Heart right ventricle (tissue), 16 donors: ENCODE measurements around the gene TRMT1. TPM values are rescaled to one million over a fixed set of nuclear protein-coding genes. Genes with fewer than 3 reads are reported as not detected.

Source experiments
- ATAC-seq, 8 donors: fragments of 200-7000 bp; cut with Tn5 transposase; one replicate each; pipeline ENCODE4 v1.9.1; 2020; ENCODE audit warnings: mild to moderate bottlenecking in 8 of 8, moderate library complexity in 8 of 8, moderate number of reproducible peaks in 1 of 8
- DNase-seq, 2 donors: peaks; one replicate each; pipeline ENCODE4 v3.0.0-alpha.2; 2020
- H3K27ac ChIP-seq, 10 donors: fragments of 200-600 bp; sonication (generic) in 2 of 10; one replicate each; pipeline versions ENCODE4 v1.5.0 to v1.8.0; 2020 to 2022; ENCODE audit warnings: mild to moderate bottlenecking in 3 of 10
- H3K27me3 ChIP-seq, 7 donors: fragments of 200-600 bp; one replicate each; pipeline ENCODE4 v1.8.0; 2021 to 2022; ENCODE audit warnings: mild to moderate bottlenecking in 2 of 7
- H3K36me3 ChIP-seq, 9 donors: fragments of 200-600 bp; sonication (generic) in 1 of 9; one replicate each; pipeline versions ENCODE4 v1.5.0 to v1.8.0; 2020 to 2022; ENCODE audit warnings: mild to moderate bottlenecking in 2 of 9
- H3K4me1 ChIP-seq, 9 donors: fragments of 200-600 bp; sonication (generic) in 1 of 9; one replicate each; pipeline versions ENCODE4 v1.5.0 to v1.8.0; 2020 to 2022; ENCODE audit warnings: mild to moderate bottlenecking in 4 of 9
- H3K4me3 ChIP-seq, 10 donors: fragments of 200-600 bp; sonication (generic) in 2 of 10; one replicate each; pipeline versions ENCODE4 v1.5.0 to v1.8.0; 2020 to 2022; ENCODE audit warnings: mild to moderate bottlenecking in 7 of 10, moderate library complexity in 2 of 10
- H3K9me3 ChIP-seq, 11 donors: fragments of 200-600 bp in 10 of 11; sonication (generic) in 2 of 11; one replicate each; pipeline versions ENCODE4 v1.5.0 to v1.8.0; 2013 to 2022; ENCODE audit warnings: mild to moderate bottlenecking in 2 of 11, control low read depth in 1 of 11, moderate library complexity in 1 of 11
- WGBS, 2 donors: extraction: QIAGEN DNeasy Blood & Tissue Kit; methylation state at CpG; one replicate each; pipeline ENCODE4 v1.1.7; 2013; ENCODE audit warnings: inconsistent platforms in 1 of 2; 5-methylcytosine and 5-hydroxymethylcytosine counted together
- intact Hi-C, 10 donors: fragments of 100-400 bp; cut with DNase I; formaldehyde crosslinking; loops; one replicate each; pipeline versions ENCODE4 v1.11.1 to v1.14.2; 2022
- polyA plus RNA-seq, 2 donors: library from polyadenylated mRNA; stranded (reverse); fragments of 200-250 nt; gene quantifications; one replicate each; pipeline ENCODE4 v1.2.3, GENCODE V29; 2013
- total RNA-seq, 10 donors: library from RNA; stranded (reverse); fragmentation: NEBNext Ultra II Directional in 3 of 10; extraction: Animal tissue kit (Norgen Biotek cat#: 25700) in 3 of 10; gene quantifications; one replicate each; pipeline versions ENCODE4 v1.2.1 to v1.2.4, GENCODE V29; 2021 to 2023
- TF ChIP-seq, protein P1 (sequence below), 9 donors: fragments of 200-600 bp; sonication (generic) in 2 of 9; IDR thresholded peaks; one replicate each; pipeline versions ENCODE4 v1.5.0 to v1.8.0; 2021 to 2022; ENCODE audit warnings: antibody characterized with exemption in 9 of 9, mild to moderate bottlenecking in 5 of 9, moderate library complexity in 1 of 9
- donor health status: Arrhythmogenic right ventricular cardiomyopathy.
- donor health status: ischemic (EF 13 %, LVEDD 7.1; RV severe dilation, severe dysfunction).
- donor health status: healthy with polysubstance abuse.
- donor health status: DM: no; HTN: yes; CAD: no.
- donor health status: DM: no; HTN: no; CAD: no.
- donor health status: ischemic (EF 25% LVEDD 6.9; RV normal size, moderate dysfunction).
- donor health status: ischemic (EF 25% LVEDD 5.7; RV mildly dilated, moderate dysfunction).
- donor health status: healthy.
- donor health status: DM: yes; HTN: yes; CAD: no.
- donor health status: Ischemic cardiomyopathy.
- donor health status: ischemic (EF 35%, LVEDD 5.7; RV mildly dilated, moderate dysfunction).
- donor health status: nonischemic (EF 11% LVEDD 7.7; RV severe dilation, severe dysfunction).
- donor health status: DM: yes; HTN: yes; CAD: no.
- donor health status: PGD.
- donor health status: ischemic (EF 29% LVEDD 5.4; RV normal size, mild dysfunction).
- donor health status: nonischemic (EF 23%, LVEDD 6.1; RV moderate dilation, normal function).

TRMT1 gene
- total and polyA plus RNA-seq, 12 donors, result 10.5 to 54.0 (median 14.8) TPM

DNA sequence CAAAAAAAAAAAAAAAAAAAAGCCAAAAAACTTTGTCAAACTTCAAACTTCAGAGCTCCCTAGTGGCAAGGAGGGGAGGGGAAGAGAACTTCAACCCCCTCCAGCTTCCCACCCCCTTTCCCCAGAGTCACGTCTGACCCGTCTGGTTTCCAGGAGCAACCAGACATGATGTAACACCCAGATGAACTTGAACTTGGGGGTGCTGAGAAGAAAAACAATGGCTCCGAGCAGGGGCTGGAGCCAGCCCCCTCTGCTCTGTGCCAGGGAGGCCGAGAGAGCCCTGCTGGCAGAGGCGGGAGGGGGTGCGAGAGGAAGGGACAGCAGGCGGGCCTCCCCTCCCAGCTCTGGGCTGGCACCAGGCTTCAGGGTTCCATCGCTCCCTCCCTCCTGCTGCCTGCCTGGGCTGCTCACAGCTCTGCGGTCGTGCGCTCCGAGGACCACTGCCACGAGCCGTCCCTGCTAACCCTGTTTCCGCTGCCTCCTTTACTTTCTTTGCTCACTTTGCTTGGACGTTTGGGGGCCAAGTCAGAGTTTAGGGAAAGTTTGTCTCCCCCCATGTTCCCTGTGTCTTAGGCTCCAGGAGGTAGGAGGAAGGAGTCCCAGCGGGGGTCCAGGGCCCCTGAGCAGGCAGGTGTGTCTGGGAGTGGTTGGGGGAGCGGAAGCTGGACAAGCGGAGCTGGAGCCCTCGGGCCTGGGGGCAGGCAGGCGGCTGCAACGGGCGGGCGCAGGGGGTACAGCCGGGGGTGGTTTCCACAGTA, 25.0 kb downstream of the TRMT1 start:
- WGBS, 2 donors, result 57 to 68% methylated on average over 25 of the region's 25 CpGs
- intact Hi-C loops, result loop anchor here in 8 of 10 donors (2.0 to 5.0 kb wide), 6 partner anchors 23 to 114 kb away; no protein-coding TSS in a partner anchor
- Histone ChIP-seq H3K4me3 (peak overlapping the region in 1 of 10 donors; percentile 1), H3K27me3 (no peaks in the 10 kb centered on the region), H3K36me3 (peaks cover 0 to 60% (median 0%) of the 10 kb centered on the region in 9 donors), H3K27ac (peak overlapping the region; percentile 43 to 95 (median 88)), H3K4me1 (peaks cover 41 to 78% (median 65%) of the 10 kb centered on the region in 9 donors), H3K9me3 (no peaks in the 10 kb centered on the region)
- DNase-seq, result peak; percentile 64 to 77
- TF ChIP-seq, protein P1, sequence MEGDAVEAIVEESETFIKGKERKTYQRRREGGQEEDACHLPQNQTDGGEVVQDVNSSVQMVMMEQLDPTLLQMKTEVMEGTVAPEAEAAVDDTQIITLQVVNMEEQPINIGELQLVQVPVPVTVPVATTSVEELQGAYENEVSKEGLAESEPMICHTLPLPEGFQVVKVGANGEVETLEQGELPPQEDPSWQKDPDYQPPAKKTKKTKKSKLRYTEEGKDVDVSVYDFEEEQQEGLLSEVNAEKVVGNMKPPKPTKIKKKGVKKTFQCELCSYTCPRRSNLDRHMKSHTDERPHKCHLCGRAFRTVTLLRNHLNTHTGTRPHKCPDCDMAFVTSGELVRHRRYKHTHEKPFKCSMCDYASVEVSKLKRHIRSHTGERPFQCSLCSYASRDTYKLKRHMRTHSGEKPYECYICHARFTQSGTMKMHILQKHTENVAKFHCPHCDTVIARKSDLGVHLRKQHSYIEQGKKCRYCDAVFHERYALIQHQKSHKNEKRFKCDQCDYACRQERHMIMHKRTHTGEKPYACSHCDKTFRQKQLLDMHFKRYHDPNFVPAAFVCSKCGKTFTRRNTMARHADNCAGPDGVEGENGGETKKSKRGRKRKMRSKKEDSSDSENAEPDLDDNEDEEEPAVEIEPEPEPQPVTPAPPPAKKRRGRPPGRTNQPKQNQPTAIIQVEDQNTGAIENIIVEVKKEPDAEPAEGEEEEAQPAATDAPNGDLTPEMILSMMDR (IDR thresholded peaks at IDR 0.05), result no peak
- peak; percentile 22 to 69 (median 55) for ATAC-seq

- intact Hi-C loops, result loop anchor here in 3 of 10 donors (2.0 to 5.0 kb wide), 3 partner anchors 106 to 113 kb away; no protein-coding TSS in a partner anchor
Observed at GRCh38 chr19:13090511-13091231, 25.9 kb downstream of the TRMT1 start.

DNA sequence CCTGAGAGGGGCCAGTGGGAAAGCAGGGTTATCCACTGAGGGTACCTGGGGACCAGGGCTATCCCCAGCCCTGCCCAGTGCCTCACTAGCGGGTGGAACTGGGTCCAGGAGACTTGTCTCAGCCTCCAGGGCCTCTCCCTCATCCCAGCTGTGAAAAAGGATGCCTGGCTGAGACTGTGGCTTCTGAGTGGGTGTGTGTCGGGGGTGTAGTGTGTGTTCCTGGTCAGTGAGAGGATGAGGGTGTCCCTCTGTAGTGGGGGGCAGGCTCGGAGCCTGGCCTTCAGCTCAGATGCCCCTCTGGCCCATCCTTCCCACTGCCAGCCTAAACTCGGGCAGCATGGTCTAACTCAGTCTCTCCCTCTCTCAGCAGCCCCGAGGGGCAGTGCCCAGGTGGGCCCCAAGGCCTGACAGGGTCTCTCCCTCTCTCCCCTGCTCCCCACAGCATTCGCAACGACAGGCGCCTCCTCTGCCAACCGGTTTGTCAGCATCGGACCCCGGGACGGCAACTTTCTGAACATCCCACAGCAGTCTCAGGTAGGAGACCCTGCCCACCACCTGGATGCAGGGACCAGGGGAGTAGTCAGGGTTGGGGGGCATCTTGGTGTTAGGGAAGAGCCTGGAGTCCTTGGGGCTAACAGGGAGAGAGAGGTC, 26.6 kb downstream of the TRMT1 start:
- H3K4me3 ChIP-seq, result no peak overlapping the region
- peak overlapping the region; percentile 60 to 95 (median 80) for H3K27ac ChIP-seq
- no peak for ATAC-seq
- H3K27me3 ChIP-seq, result no peaks in the 10 kb centered on the region
- 85 to 88% methylated on average over 12 of the region's 12 CpGs for WGBS, 2 donors
- peaks cover 45 to 78% (median 58%) of the 10 kb centered on the region in 9 donors for H3K4me1 ChIP-seq
- DNase-seq, result no peak
- no peaks in the 10 kb centered on the region for H3K9me3 ChIP-seq
- TF ChIP-seq, protein P1 (IDR thresholded peaks at IDR 0.05), result no peak
- intact Hi-C loops, result loop anchor here in 3 of 10 donors (2.0 to 5.0 kb wide), 4 partner anchors 98 to 113 kb away; no protein-coding TSS in a partner anchor
- peaks cover 0 to 60% (median 0%) of the 10 kb centered on the region in 9 donors for H3K36me3 ChIP-seq

More at GRCh38 chr19:13090511-13091231, 25.9 kb downstream of the TRMT1 start:
- ATAC-seq (no peak), DNase-seq (no peak)
- no peaks in the 10 kb centered on the region for H3K27me3 ChIP-seq
- peaks cover 39 to 78% (median 58%) of the 10 kb centered on the region in 9 donors for H3K4me1 ChIP-seq
- peaks cover 0 to 64% (median 0%) of the 10 kb centered on the region in 9 donors for H3K36me3 ChIP-seq
- no peaks in the 10 kb centered on the region for H3K9me3 ChIP-seq
- whole genome bisulfite sequencing, 2 donors, result 73 to 86% methylated on average over 10 of the region's 10 CpGs
- peak overlapping the region; percentile 60 to 95 (median 80) for H3K27ac ChIP-seq
- TF ChIP-seq, protein P1 (IDR thresholded peaks at IDR 0.05), result no peak
- no peak overlapping the region for H3K4me3 ChIP-seq
